ENCODE results near the gene DCUN1D2.

DCUN1D2 gene

DNA sequence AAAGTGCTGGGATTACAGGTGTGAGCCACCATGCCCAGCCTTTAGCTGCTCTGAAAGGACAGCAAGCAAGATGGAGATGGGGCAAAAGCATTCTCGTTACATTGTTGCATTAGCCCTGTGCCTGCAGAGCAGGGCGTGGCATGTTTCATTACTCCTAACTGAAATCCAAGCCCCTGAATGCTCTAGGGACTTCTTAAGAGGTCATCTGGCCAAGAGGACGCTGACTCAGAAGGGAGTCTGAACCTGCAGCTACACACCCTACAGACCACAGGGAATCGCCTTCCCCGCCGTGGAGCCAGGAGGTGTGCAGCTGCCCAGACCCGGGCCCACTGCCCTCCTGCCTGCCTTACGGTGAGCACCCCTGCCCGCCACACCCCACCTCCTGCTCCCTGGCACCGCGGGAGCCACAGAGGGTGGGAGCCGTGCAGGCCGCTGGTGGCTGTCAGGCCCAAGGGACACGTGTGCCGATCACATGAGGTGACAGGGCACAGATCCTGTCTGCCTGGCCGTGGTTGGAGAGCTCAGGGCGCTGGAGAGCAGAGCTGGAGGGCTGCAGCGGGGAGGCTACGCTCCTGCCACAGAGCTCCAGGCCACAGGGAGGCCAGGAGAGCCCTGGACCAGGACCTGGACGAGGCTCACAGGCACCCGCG lies 64.4 kb downstream of the DCUN1D2 start:
- Histone ChIP-seq H3K27ac (ENCODE audit: low read length) (peak overlapping the region; percentile 22; the same call in 1 of the 2 replicates), H3K4me3 (ENCODE audit: low read length) (peak overlapping the region; percentile 25; the same call in 1 of the 2 replicates), H2AFZ (ENCODE audit: low read length) (no peak overlapping the region), H3K4me2 (ENCODE audit: low read depth, low read length) (peak overlapping the region; percentile 60), H4K20me1 (ENCODE audit: insufficient read depth, low read length) (no peaks in the 10 kb centered on the region), H3F3A (ENCODE audit: insufficient read depth, low read length) (peaks cover 13% of the 10 kb centered on the region; the same call in 1 of the 2 replicates), H3K4me1 (ENCODE audit: low read length) (peaks cover 28% of the 10 kb centered on the region), H3K79me2 (ENCODE audit: low read length) (no peaks in the 10 kb centered on the region), H3K36me3 (replicated peaks; ENCODE audit: insufficient read depth, low read length) (no peaks in the 10 kb centered on the region), H3K9me2 (replicated peaks; ENCODE audit: insufficient read depth, low read length) (no peaks in the 10 kb centered on the region), H3K9ac (ENCODE audit: low read length) (no peak overlapping the region), H3K9me3 (replicated peaks; ENCODE audit: insufficient read depth, low read length) (no peaks in the 10 kb centered on the region), H3K27me3 (replicated peaks; ENCODE audit: insufficient read depth, low read length) (peaks cover 40% of the 10 kb centered on the region)
- TF ChIP-seq, protein P1, sequence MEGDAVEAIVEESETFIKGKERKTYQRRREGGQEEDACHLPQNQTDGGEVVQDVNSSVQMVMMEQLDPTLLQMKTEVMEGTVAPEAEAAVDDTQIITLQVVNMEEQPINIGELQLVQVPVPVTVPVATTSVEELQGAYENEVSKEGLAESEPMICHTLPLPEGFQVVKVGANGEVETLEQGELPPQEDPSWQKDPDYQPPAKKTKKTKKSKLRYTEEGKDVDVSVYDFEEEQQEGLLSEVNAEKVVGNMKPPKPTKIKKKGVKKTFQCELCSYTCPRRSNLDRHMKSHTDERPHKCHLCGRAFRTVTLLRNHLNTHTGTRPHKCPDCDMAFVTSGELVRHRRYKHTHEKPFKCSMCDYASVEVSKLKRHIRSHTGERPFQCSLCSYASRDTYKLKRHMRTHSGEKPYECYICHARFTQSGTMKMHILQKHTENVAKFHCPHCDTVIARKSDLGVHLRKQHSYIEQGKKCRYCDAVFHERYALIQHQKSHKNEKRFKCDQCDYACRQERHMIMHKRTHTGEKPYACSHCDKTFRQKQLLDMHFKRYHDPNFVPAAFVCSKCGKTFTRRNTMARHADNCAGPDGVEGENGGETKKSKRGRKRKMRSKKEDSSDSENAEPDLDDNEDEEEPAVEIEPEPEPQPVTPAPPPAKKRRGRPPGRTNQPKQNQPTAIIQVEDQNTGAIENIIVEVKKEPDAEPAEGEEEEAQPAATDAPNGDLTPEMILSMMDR (IDR thresholded peaks at IDR 0.05; ENCODE audit: low read length) = no peak
- TF ChIP-seq EZH2phosphoT487 (IDR thresholded peaks at IDR 0.05; ENCODE audit: low read length) (no peak), EZH2 (optimal IDR thresholded peaks at IDR 0.05; ENCODE audit: low read depth, low read length) (no peak)
- peak; percentile 14 for DNase-seq

DNA sequence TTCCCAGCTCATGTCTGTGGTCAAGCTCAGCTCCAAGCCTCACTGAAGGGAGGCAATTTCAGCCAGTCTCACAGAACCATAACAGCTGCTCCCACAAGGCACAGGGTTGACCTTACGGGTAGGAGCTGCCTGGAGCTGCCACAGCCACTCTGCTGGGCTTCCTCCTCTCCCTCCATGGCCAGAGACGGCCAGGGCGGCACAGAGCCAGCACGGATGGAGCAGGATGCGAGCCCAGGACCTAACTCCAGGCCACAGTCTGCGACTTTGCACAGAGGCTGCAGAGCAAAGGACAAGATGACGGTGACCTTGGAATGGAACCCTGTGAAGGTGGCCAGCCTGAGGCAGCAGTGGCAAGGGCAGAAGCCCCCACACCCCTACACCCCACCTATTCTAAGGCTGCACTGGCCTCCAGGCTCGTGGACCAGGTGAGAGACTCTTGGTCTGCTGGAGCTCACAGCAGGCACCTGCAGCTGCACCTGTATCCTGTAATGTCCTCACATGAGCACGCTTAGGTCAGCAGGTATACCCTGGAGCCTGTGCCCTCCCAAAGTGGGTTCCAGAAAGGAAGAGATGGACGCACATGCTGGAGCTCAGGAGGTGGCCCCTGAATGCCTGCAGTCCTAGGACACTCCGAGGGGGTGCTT lies 66.9 kb downstream of the DCUN1D2 start:
- Histone ChIP-seq H3F3A (ENCODE audit: insufficient read depth, low read length) (peaks cover 13% of the 10 kb centered on the region; the same call in 1 of the 2 replicates), H3K4me1 (ENCODE audit: low read length) (peaks cover 28% of the 10 kb centered on the region), H3K4me2 (ENCODE audit: low read depth, low read length) (peak overlapping the region; percentile 31), H3K36me3 (replicated peaks; ENCODE audit: insufficient read depth, low read length) (no peaks in the 10 kb centered on the region), H4K20me1 (ENCODE audit: insufficient read depth, low read length) (no peaks in the 10 kb centered on the region), H3K79me2 (ENCODE audit: low read length) (no peaks in the 10 kb centered on the region), H3K27me3 (replicated peaks; ENCODE audit: insufficient read depth, low read length) (peaks cover 44% of the 10 kb centered on the region), H3K9me2 (replicated peaks; ENCODE audit: insufficient read depth, low read length) (no peaks in the 10 kb centered on the region), H3K9ac (ENCODE audit: low read length) (no peak overlapping the region), H2AFZ (ENCODE audit: low read length) (no peak overlapping the region), H3K9me3 (replicated peaks; ENCODE audit: insufficient read depth, low read length) (no peaks in the 10 kb centered on the region), H3K27ac (ENCODE audit: low read length) (no peak overlapping the region), H3K4me3 (ENCODE audit: low read length) (no peak overlapping the region)
- DNase-seq = peak; percentile 40
- TF ChIP-seq EZH2 (optimal IDR thresholded peaks at IDR 0.05; ENCODE audit: low read depth, low read length) = no peak
- TF ChIP-seq, protein P1 (IDR thresholded peaks at IDR 0.05; ENCODE audit: low read length) = no peak

DNA sequence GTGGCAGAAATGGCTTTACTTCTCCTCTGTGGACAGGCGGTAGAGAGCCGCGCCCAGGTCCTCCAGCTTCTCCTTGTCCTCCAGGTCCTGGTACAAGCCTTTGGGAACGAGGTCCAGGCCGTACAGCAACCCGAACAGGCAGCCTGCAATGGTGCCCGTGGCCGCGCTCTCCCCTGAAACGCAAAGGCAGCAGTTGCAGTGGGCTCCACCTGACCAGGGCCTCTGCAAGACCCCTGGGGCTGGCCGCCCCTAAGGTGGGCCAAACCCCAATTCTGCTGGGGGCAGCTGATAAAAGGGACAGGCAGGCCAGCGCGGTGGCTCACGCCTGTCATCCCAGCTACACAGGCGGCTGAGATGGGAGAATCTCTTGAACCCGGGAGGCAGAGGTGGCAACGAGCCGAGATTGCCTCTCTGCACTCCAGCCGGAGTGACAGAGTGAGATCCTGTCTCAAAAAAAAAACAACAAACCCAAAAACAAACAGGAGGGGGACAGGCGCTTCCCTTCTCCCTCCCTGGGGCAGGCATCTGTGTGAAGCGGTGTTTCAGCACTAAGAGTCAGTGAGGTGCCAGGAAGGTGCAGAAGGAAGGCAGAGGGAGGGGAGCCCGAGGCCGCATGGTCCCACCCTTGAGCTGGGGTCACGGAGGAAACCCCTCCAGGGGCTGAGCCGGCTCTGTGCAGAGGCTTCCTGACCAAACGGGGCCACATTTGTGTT lies 67.5 kb downstream of the DCUN1D2 start:
- TF ChIP-seq, protein P1 (IDR thresholded peaks at IDR 0.05; ENCODE audit: low read length) = no peak
- TF ChIP-seq EZH2phosphoT487 (IDR thresholded peaks at IDR 0.05; ENCODE audit: low read length) (no peak), EZH2 (optimal IDR thresholded peaks at IDR 0.05; ENCODE audit: low read depth, low read length) (no peak)
- Histone ChIP-seq H3K79me2 (ENCODE audit: low read length) (no peaks in the 10 kb centered on the region), H3K4me2 (ENCODE audit: low read depth, low read length) (peak overlapping the region; percentile 31; the same call in 1 of the 2 replicates), H3K9me3 (replicated peaks; ENCODE audit: insufficient read depth, low read length) (no peaks in the 10 kb centered on the region), H3K4me1 (ENCODE audit: low read length) (peaks cover 28% of the 10 kb centered on the region), H3K27me3 (replicated peaks; ENCODE audit: insufficient read depth, low read length) (peaks cover 45% of the 10 kb centered on the region), H4K20me1 (ENCODE audit: insufficient read depth, low read length) (no peaks in the 10 kb centered on the region), H3F3A (ENCODE audit: insufficient read depth, low read length) (peaks cover 13% of the 10 kb centered on the region; the same call in 1 of the 2 replicates), H3K36me3 (replicated peaks; ENCODE audit: insufficient read depth, low read length) (no peaks in the 10 kb centered on the region), H3K4me3 (ENCODE audit: low read length) (no peak overlapping the region), H2AFZ (ENCODE audit: low read length) (no peak overlapping the region), H3K27ac (ENCODE audit: low read length) (no peak overlapping the region), H3K9me2 (replicated peaks; ENCODE audit: insufficient read depth, low read length) (no peaks in the 10 kb centered on the region), H3K9ac (ENCODE audit: low read length) (no peak overlapping the region)
- no peak for DNase-seq
